22Rv1 (cell line): ENCODE data around the gene RCAN2.
A peak's percentile ranks its signal among the peaks of the same experiment; 100 is the strongest.

Experiments
- H3K27ac ChIP-seq: fragments of 450-650 bp; 2 replicates; pipeline ENCODE4 v1.5.1; 2017
- CTCF ChIP-seq: fragments of 450-650 bp; IDR thresholded peaks from 2 replicates; pipeline ENCODE4 v1.5.1; 2017; ENCODE audit warnings: mild to moderate bottlenecking
- ZFX ChIP-seq: fragments of 450-650 bp; IDR thresholded peaks from 2 replicates; pipeline ENCODE4 v1.6.1; 2017; ENCODE audit warnings: antibody characterized with exemption, borderline replicate concordance

The RCAN2 gene

DNA sequence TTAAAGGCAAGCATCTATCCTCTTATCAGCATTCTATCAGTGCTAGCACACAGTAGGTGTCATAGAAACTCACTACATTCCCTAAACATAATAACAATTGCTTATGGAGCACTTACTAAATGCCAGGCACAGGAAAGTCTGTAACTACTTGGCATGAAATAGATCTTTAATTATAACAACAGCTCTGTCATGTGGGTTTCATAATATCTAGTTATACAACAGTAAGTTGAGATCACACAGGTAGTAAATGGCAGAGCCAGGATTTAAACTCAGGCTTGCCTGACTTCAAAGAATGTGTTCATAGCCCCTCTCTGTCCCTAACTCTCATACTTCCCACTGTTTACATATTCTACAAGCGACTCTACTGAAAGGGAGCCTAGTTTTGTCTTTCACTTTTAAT is 254.5 kb downstream of the RCAN2 start:
- no peak for TF ChIP-seq ZFX
- no peak for TF ChIP-seq CTCF
- H3K27ac ChIP-seq, result no peak overlapping the region

GRCh38 chr6:46235242-46235641 is 256.0 kb downstream of the RCAN2 start:
- TF ChIP-seq ZFX (no peak), CTCF (no peak)
- H3K27ac ChIP-seq, result no peak overlapping the region

DNA sequence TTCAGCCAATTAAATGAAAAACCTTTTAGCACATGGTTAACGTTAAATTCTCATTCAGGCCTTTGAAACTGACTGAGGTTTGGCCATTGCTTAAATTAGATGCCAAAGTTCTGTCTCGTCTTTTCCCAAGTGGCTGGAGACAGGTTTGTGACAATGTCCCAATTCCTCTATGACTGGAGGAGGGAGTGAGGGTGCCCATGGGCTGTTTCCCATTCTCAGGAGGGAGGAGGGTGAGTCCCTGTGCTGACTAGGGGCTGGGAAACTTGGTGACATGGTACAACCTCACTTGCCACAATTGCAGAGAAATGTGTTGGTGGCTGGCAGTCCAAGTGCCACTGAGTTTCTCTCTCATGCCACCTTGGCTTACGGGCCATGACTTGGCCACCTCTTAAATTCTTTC is 256.5 kb downstream of the RCAN2 start:
- TF ChIP-seq CTCF, result no peak
- no peak overlapping the region for H3K27ac ChIP-seq

DNA sequence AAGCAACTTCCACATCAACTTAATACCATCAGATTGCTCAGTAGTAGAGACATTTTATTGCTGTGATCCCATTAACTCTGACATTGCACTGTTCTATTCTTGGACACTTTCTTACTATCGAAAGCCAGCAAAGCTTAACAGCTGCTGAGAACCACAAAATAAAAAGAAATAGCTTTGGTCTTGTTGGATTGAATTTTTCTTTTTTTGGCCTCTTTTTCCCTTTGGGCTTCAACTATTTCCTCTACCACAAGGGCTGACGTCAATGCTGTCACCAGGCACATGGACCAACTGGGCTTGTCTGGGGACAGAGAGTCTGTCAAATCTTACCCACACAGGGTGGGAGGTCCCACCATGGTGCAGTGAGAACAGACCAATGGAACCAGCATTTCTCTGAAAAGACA is 257.1 kb downstream of the RCAN2 start:
- no peak overlapping the region for H3K27ac ChIP-seq
- TF ChIP-seq ZFX (no peak), CTCF (no peak)

GRCh38 chr6:46233129-46233528 is 258.1 kb downstream of the RCAN2 start:
- TF ChIP-seq CTCF (no peak), ZFX (no peak)

DNA sequence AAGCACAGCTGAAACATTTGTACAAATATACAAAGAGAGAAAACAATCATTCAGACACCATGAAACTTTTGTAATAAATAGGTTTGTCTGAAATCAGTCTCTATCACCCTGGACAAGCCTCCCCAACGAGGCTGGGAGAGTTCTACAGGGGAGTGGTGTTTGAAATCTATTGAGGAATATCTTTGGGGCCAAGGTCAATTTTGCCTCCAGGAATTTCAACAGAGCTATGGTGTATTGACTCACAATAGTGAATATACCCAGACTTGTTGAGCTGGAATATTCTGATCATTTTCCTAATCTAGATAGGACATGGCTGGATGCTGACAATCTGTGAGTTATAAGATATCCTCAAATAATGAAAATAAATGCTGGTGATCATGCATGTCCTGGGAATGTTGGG is 269.0 kb downstream of the RCAN2 start:
- TF ChIP-seq CTCF (no peak), ZFX (no peak)
- no peak overlapping the region for H3K27ac ChIP-seq

More at GRCh38 chr6:46233129-46233528, 258.1 kb downstream of the RCAN2 start:
- H3K27ac ChIP-seq, result no peak overlapping the region

DNA sequence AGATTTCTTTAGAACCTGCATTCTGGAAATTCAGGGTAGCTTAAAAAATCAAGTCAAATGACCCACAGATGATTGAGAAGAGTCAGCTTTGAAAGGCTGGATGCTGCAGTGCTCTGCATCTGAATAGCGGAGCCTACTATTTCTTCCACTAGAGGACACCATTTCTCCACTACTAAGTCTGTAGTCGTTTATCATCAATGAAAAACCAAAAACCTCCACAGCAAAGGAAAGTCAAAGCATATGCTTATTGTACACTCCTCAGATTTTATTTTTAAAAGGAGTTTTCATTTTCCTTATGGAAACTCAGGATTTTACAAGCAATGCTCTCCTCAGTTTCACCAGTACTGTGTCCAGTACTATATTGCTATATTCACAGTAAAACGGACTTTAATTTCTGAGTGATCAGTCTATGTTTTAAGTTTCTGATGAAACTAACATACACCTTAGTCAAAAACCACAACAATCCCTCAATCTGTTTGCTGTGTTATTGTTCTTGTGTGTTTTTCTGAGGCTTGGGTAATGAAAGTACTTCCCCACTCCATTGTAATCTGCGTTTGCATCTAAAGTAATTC is 269.9 kb downstream of the RCAN2 start:
- TF ChIP-seq CTCF (peak; percentile 94), ZFX (no peak)
- no peak overlapping the region for H3K27ac ChIP-seq
